ENCODE data around the gene TRAK1.

TRAK1 gene

GRCh38 chr3:42195879-42196330, 104.7 kb downstream of the TRAK1 start:
- H3K27ac ChIP-seq, result no peak overlapping the region; the same call in 1 of the 2 replicates

GRCh38 chr3:42198709-42199108, 107.6 kb downstream of the TRAK1 start:
- TF ChIP-seq, protein P1, sequence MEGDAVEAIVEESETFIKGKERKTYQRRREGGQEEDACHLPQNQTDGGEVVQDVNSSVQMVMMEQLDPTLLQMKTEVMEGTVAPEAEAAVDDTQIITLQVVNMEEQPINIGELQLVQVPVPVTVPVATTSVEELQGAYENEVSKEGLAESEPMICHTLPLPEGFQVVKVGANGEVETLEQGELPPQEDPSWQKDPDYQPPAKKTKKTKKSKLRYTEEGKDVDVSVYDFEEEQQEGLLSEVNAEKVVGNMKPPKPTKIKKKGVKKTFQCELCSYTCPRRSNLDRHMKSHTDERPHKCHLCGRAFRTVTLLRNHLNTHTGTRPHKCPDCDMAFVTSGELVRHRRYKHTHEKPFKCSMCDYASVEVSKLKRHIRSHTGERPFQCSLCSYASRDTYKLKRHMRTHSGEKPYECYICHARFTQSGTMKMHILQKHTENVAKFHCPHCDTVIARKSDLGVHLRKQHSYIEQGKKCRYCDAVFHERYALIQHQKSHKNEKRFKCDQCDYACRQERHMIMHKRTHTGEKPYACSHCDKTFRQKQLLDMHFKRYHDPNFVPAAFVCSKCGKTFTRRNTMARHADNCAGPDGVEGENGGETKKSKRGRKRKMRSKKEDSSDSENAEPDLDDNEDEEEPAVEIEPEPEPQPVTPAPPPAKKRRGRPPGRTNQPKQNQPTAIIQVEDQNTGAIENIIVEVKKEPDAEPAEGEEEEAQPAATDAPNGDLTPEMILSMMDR (conservative IDR thresholded peaks at IDR 0.05), result no peak
- H3K27ac ChIP-seq, result no peak overlapping the region

More at GRCh38 chr3:42195879-42196330, 104.7 kb downstream of the TRAK1 start:
- TF ChIP-seq, protein P1 (conservative IDR thresholded peaks at IDR 0.05), result no peak

GRCh38 chr3:42202217-42202865, 111.2 kb downstream of the TRAK1 start:
- TF ChIP-seq, protein P1 (conservative IDR thresholded peaks at IDR 0.05), result no peak

DNA sequence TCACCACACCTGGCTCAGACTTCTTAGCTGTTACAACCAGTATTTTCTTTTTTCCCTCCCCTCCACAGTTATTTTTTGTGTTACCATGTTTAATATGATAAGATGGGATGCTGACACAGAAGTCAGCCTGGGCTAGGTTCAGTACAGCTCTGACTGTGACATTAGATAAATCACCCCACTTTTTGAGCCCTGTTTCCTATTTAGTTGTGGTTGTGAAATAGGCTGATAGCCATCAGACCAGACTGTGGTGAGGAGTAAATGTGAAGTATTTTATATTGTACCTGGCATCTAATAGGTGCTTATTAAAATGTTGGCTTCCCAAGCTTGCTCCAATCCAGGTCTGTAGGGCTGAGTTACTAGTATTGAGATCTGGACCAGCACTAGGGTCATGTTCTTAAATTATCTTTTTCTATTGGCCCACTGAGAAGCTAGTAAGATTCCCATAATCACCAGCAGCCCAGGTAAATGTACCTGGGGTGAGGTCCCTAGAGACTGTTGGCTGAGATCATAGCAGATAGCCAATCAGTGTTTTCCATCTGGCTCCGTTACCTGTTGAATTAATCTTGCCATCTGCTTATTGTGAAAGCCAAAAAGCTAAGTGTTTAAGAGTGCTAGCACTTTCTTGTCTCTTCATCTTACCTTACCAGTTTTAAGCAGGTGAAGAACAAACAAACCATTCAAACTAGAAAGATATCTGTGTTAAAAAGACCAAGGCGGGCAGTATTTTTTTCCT, 113.9 kb downstream of the TRAK1 start:
- TF ChIP-seq, protein P1 (conservative IDR thresholded peaks at IDR 0.05), result no peak
- no peak overlapping the region for H3K27ac ChIP-seq

More at GRCh38 chr3:42202217-42202865, 111.2 kb downstream of the TRAK1 start:
- H3K27ac ChIP-seq, result no peak overlapping the region

GRCh38 chr3:42205800-42206514, 114.8 kb downstream of the TRAK1 start:
- TF ChIP-seq, protein P1 (conservative IDR thresholded peaks at IDR 0.05), result no peak
- no peak overlapping the region for H3K27ac ChIP-seq

- TF ChIP-seq, protein P1 (conservative IDR thresholded peaks at IDR 0.05), result no peak
- H3K27ac ChIP-seq, result no peak overlapping the region
These were observed 118.8 kb downstream of the TRAK1 start for GRCh38 chr3:42209917-42210316.

DNA sequence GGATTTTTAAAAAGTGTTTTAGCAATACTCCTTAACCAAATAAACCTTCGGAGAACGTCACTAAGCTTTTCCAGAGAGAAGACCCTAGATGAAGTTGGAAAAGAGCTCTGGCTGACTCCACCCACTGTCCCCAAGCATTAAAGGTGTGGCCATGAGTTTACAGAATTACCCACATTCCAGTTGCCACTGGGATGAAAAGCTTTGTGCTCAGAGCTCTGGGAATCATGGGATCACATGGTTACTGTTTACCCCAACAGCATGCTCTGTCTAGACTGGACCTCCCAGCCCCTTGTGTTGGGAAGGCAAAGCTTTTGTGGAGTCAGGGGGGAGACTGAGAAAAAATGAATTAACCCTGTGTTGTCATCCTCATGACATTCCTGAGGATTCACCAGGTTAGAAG, 119.6 kb downstream of the TRAK1 start:
- TF ChIP-seq, protein P1 (conservative IDR thresholded peaks at IDR 0.05), result no peak
- no peak overlapping the region for H3K27ac ChIP-seq

Measured in VCaP (cell line).